Left forelimb (tissue), 1 donor: ENCODE measurements around the gene MEF2D.
A peak's percentile ranks its signal among the peaks of the same experiment; 100 is the strongest.

Experiments
- DNase-seq: peaks from one replicate; pipeline ENCODE4 v3.0.0-alpha.2; 2018; ENCODE audit warnings: low spot score

MEF2D gene

DNA sequence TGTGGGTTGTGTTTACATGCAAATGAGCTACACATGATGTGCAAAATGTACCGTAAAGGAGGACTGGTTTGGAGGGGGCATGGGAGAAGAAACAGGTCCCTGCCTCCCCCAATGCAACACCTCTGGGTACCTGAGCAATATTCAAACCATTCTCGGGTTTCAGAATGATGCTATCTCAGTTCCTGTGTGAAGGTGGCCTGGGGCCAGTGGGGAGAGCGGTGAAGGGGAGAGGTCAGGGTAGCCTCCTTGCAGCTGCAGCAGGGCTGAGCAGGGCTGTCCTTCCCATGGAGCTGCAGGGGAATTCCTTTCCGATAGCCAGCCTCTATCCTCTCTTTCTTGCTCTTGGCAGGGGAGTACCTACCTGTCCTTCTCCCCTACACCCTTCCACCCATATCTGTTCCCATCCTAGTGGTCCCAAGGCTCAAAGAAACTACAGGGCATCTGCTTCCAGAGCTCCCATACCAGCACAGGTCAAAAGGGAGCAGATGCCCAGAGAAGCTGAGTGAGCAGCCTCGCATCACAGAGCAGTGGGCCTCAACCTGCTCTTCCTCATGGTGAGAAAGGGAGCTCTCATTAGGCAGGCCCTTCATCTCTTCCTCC is 11.9 kb downstream of the MEF2D start:
- DNase-seq, result no peak

DNA sequence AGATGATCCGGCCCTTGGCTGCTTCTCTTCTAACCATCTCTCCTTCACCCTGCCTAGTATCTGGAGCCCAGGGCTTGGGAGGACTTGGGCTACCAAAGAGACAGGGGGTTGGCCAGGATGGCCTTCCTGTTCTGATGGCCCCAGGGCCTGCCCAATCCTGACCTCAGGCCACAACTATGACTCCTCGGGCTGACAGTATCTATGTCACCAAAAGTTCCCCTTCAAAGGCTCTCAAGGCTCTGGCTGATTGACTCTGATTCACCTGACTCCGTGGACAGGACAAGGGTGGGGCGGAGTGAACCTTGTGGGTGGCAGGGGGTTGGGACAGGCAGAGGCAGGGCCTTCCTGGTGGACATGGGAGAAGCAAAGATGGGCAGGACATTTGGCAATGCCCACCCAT is 12.7 kb downstream of the MEF2D start:
- no peak for DNase-seq

DNA sequence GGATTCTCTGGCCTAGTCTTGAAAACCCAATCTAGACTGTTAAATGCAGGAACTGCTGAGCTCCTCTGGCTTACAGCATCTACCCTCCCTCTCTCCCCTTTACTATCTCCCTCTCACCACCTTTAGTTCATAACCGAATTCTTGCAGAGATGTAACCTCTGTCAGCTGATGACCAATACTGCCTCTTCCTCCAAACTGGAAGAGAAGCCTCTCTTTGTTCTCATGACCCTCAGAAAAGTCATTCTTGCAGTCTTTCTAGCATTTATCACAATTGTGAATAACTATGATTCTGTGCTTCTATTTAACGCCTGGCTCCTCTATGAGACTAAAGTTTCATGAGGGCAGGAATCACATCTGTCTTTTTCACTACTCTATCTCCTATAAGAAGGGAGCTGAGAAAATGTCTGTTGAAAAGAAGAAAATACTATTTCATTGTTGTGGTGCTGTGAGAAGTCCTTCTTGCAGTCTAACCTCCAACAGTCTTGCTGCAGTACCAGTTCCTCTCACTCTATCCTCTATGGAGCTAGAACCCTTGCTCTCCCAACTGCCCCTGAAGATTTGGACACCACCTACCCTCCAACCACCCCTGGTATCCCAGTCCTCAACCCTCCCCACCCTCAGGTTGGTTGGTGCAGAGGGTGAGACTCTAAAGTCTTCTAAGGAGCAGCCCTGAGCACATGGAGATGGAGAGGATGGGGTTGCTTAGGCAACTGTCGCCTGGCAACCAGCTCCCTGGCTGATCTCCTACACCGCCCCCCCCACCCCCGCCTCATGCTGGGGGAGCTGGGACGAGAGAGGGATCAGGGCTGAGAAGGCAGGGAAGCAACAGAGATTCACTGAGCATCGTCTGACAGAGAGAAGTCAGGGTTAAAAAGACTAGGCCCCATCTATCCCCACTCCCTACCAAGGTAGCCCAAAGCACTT is 13.9 kb downstream of the MEF2D start:
- no peak for DNase-seq

GRCh38 chr1:156485984-156486383 is 14.6 kb downstream of the MEF2D start:
- DNase-seq, result no peak

DNA sequence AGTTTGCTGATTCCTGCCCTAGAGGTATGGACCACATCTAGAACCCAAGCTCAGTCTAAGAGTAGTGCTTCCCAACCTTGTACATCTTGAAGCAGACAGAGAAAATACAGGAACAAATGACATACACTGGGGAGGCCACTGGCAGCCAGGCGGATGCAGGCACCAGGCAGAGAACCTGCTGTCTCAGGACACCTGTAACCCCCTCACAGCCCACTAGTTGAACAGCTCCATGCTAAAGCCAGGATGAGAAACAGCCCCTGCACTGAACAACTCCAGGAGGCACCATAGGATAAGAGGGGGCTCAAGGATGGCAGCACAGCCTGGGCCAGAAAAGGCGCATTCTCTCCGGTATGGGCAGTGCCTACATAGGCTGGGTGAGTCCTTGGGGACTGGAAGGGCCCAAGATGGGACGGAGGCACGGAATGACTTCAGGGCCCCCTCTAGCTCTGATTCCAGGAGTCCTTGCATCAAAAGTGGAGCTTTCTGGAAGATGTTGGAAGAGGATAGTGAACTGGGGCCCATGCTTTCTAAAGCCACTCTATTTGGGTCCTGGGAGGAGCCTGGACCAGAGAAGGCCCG is 16.0 kb downstream of the MEF2D start:
- no peak for DNase-seq

DNA sequence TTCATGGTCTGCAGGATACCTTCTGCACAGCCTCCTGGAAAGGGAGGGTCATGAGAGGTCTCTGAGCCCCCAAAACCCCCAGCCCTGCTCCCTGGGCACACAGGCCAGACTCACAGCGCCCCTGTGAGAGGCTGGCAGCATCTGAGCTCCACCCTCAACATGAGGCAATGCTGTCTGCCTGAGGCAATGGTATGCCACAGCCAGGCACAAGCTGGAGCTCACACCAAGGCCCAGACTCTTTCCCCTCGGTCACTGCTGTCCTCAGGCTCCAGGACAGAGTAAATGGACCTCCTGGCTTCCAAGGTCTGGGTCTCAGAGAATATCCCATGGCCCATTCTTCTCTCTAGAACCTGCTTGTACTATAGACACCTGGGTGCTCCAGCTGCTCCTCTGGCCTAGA is 17.2 kb downstream of the MEF2D start:
- DNase-seq, result no peak

DNA sequence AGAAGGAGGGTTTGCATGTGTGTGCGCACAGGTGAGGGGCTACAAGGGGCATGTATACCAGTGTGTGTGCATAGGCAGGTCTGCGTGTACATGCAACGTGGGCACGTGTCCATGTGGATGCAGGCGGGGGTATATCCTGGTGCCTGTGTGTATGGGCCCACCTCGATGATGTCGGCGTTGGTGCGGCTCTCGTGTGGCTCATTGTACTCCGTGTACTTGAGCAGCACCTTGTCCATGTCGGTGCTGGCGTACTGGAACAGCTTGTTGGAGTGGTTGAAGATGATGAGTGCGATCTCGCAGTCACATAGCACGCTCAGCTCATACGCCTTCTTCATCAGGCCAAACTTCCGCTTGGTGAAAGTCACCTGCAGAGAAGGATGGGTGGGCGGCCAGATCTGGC is 18.3 kb downstream of the MEF2D start:
- no peak for DNase-seq

DNA sequence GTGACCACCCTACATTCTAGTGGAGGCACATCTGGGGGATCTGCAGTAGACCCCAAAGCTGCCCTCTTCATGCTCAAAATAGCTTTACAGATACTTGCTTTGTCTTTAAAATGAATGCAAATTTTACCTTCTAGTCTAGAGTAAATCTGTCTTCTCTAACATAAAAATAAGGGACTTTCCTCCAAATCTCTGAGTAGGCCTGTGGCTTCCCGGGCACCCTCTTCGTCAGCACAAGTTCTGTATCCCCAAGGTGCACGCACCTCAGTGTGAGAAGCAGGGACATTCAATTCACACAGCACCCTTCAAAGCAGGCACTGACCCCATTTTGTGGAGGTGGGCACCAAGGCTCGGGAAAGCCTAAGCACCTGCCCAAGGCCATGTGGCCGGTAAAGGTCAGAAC is 19.0 kb downstream of the MEF2D start:
- no peak for DNase-seq

GRCh38 chr1:156480411-156481192 is 20.0 kb downstream of the MEF2D start:
- no peak for DNase-seq

GRCh38 chr1:156480016-156480370 is 20.6 kb downstream of the MEF2D start:
- no peak for DNase-seq

DNA sequence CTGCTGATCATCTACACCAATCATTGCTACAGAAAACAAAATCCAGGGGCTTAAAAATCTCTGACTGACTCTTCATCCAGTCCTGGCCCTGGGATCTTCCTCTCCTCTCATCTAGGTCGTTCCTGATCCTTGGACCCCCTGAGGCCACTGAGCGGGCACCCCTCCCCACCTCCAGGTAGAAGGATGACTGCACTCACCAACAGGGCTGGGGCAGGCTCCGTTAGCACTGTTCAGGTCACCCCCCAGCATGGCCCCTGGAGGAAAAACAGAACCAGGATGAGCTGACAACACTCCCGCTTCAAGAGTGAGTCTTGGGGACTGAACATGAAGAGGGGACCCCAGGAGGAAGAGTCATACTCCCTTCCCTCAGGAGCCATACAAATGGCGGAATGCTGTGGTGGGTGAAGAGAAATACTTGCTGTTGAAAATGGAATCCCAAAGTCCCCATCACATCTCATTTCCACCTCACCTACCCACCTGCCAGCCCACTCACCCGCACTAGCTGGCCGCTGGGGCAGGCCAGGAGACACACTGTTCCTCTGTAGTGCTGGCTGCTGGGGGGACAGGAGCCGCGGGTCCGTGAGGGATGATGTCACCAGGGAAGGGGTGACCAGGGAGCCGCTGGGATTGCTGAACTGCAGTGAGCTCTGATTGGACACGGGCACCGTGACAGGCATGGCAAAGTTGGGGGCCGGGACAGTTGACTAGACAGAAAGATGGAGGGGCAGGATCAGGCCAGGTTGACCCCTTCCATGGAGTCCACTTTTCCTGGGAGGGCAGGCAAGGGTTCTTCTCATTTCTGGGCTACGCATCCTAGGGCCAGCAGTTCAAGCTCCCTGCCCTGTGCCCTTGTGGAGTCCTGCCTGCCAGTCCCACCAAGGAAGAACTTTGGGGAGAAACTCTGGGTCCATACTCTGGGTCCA is 21.2 kb downstream of the MEF2D start:
- DNase-seq, result no peak

DNA sequence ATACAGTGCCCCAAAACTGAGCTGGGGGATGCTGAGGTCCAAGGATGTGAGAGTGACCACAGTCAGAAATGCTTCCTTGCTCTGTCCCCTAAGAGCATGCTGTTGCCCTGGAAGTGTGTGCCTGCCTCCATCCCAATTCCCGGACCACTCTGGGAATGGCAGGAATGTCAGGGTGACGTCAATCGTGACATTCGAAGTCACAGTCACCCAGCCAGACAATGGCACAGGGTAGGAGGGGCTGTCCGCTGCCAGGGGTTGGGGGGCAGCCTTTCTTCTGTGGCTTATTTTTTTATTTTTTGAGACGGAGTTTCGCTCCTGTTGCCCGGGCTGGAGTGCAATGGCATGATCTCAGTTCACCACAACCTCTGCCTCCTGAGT is 22.3 kb downstream of the MEF2D start:
- DNase-seq, result no peak

GRCh38 chr1:156477526-156478249 is 22.9 kb downstream of the MEF2D start:
- no peak for DNase-seq

DNA sequence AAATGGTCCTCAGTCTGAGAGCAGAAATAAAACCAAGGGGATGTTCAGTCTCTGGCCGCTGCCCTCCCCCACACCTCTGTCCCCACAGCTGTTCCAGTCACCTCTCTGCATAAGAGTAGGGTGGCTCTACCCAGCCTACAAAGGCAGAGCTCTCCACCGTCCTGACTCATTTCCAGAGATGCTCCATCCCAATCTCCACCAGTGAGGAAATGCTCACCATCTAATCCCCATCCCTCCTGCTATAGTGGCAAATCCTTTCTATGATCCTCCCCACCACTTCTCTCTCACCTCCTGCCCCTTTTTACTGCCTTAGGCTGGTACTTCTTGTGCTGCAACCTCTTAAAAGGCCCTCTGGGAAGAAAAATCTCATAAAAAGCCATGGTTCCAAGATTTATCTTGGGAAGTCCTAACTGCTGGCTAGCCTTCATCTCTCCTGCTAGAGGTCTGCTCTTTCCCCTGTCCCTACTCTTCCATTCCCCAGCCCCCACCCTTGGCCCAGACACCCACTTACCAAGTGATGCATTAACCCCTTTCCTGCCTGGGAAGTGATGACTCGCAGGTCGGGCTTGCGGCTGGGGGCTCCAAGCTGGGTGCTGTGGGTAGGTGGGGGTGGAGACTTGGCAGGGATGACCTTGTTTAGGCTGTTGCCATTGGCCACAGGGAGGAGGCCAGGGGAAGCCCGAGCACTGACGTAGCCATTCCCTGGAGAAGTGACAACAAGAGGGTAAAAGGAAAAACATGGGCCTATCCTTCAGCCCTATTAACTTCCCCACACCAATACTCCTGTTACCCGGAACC is 23.9 kb downstream of the MEF2D start:
- no peak for DNase-seq

- DNase-seq, result no peak
Measured at GRCh38 chr1:156475568-156476500, 24.7 kb downstream of the MEF2D start.

DNA sequence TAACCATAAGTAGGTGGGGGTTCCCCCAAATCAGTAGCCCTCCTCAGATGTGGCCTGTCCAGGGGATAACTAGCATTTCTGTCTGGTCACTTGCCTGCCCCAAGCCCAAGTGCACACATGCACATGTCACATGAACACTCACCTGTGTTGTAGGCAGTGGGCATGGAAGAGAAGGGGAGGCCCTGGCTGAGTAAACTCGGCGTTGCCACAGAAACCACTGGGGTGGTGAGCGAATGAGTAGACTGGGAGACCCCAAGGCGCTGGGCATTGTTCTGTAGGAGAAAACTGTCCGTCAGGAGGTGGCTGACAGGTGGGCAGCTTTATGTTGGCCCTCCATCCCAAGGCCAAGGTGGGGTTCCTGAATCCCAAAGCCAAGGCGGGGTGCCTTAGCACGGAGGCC is 25.6 kb downstream of the MEF2D start:
- DNase-seq, result no peak

DNA sequence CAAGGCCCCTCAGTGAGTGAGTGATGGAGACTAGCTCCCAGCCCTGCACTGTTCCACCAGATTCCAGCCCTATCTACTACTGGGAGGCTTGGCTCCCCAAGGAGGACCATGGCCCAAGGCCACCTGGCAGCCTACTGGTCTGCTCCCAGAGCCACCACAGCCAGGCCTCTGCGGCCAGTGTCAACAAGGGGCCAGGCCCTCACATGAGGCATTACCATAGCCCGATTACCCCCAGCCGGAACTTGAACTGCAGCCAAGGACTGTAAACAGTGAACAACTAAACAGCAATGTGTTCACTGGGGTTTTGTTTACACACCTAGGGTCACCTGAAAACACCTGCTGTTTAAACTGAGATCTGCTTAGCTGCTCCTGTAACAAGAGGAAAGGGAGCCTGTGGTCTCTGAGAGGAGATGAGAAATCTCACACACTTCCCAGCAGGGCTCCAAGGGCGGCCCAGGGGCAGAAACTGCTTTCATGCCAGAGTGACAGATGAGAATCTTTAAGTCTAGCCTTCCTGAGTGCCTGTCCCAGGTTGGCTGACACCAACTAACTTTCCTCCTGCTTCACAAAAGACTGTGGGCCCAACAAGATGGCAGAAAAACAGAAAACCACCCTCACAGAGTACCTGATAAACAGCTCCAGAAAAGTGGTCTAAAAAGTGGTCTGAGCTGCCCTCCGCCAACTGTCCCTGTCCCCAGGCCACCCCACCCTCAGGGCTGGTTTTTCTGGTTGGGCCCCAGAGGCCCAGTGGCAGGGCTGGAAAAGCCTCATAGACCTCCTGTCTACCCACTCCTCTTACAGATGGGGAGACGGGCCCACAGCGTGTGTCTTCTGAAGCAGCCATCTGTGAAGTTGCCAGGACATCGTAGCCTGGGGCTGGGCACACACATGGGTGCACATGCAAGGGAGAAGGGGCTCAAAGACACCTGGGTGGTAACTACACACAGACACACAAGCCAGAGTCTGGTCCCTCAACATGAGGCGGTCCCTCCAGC is 28.8 kb downstream of the MEF2D start:
- DNase-seq, result peak; percentile 49

- no peak for DNase-seq
Measured at GRCh38 chr1:156470473-156470872, 30.1 kb downstream of the MEF2D start.
